ENCODE results near the gene ETV7.

The ETV7 gene

DNA sequence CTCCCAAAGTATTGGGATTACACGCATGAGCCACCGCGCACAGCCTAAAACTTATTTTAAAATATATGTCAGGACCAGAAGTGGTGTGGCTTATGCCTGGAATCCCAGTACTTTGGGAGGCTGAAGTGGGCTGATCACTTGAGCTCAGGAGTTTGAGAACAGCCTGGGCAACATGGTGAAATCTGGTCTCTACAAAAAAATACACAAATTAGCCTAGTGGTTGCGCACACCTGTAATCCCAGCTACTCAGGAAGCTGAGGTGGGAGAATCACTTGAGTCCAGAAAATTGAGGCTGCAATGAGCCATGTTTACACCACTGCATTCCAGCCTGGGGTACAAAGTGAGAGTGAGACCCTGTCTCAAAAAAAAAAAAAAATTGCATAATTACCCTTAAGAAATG, 41.4 kb upstream of the ETV7 start:
- H3K27ac Mint-ChIP-seq: no peak overlapping the region
- no peaks in the 10 kb centered on the region for H3K27me3 Mint-ChIP-seq (ENCODE audit: low read depth)
- H3K4me3 Mint-ChIP-seq: no peak overlapping the region
- H3K4me1 Mint-ChIP-seq: peaks cover 17% of the 10 kb centered on the region
- no peaks in the 10 kb centered on the region for H3K9me3 Mint-ChIP-seq
- H3K36me3 Mint-ChIP-seq (ENCODE audit: low read depth): no peaks in the 10 kb centered on the region
- TF ChIP-seq, protein P1, sequence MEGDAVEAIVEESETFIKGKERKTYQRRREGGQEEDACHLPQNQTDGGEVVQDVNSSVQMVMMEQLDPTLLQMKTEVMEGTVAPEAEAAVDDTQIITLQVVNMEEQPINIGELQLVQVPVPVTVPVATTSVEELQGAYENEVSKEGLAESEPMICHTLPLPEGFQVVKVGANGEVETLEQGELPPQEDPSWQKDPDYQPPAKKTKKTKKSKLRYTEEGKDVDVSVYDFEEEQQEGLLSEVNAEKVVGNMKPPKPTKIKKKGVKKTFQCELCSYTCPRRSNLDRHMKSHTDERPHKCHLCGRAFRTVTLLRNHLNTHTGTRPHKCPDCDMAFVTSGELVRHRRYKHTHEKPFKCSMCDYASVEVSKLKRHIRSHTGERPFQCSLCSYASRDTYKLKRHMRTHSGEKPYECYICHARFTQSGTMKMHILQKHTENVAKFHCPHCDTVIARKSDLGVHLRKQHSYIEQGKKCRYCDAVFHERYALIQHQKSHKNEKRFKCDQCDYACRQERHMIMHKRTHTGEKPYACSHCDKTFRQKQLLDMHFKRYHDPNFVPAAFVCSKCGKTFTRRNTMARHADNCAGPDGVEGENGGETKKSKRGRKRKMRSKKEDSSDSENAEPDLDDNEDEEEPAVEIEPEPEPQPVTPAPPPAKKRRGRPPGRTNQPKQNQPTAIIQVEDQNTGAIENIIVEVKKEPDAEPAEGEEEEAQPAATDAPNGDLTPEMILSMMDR (IDR thresholded peaks at IDR 0.05; ENCODE audit: unreplicated experiment in 3 of 3): no peak

DNA sequence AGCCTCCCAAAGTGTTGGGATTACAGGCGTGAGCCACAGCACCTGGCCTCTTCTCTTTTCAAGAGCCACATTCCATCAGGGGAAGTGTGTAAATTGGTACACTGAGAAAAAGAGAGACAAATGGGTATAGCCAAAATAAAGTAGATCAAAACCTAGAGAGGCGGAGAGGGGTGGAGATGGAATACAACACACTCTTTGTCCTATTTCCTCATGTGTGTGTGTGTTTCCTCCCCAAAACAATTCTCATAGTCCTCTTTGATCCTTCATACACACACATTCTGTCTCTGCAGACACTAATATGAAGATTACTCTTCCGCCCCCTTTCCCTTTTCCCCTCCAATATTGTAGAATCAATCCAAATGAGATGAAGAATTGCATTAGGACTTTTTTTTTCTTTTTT, 39.2 kb upstream of the ETV7 start:
- Mint-ChIP-seq H3K36me3 (ENCODE audit: low read depth) (no peaks in the 10 kb centered on the region), H3K4me1 (peaks cover 16% of the 10 kb centered on the region), H3K9me3 (no peaks in the 10 kb centered on the region), H3K27me3 (ENCODE audit: low read depth) (no peaks in the 10 kb centered on the region), H3K4me3 (no peak overlapping the region), H3K27ac (no peak overlapping the region)
- TF ChIP-seq, protein P1 (IDR thresholded peaks at IDR 0.05; ENCODE audit: unreplicated experiment in 3 of 3): no peak

DNA sequence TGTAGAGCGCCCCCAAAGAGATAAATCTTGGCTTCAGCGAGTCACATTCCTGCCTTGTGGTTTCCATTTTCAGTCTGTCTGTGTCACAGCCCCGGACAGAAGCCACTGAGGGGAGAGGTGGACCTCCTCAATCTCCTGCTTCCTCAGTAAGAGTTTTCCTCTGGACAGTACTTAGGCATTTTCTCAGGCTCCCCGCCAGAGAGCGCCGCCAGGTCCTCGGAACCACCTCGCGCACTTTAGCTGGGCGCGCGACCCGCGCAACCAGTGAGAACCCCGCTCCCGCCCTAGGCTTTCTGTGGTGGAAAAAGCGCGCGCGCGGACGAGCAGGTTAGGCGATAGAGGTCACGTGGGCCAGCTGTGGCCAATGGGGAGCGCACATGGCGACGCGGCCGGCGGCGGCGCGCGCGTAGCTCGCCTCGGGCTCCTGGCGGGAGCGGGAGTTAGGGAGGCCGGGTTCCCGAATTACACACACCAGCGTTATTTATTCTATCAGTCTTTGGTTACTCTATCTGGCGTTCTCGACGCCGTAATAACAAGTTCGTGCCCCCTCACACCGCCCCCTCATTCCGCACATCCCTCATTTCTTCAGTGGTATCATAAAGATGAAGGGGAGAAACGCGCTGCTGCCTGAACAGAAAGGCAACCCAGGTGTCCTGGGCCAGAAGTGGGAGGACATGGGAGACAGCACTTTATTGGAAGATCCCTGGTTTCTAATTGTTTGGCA, 35.8 kb upstream of the ETV7 start:
- H3K27me3 Mint-ChIP-seq (ENCODE audit: low read depth): no peaks in the 10 kb centered on the region
- peaks cover 16% of the 10 kb centered on the region for H3K4me1 Mint-ChIP-seq
- TF ChIP-seq, protein P1 (IDR thresholded peaks at IDR 0.05; ENCODE audit: unreplicated experiment in 3 of 3): peak; percentile 68 to 71 (median 69)
- H3K4me3 Mint-ChIP-seq: peak overlapping the region; percentile 80 to 92 (median 87)
- no peaks in the 10 kb centered on the region for H3K9me3 Mint-ChIP-seq
- no peaks in the 10 kb centered on the region for H3K36me3 Mint-ChIP-seq (ENCODE audit: low read depth)
- peak overlapping the region; percentile 56 to 73 (median 65) for H3K27ac Mint-ChIP-seq

DNA sequence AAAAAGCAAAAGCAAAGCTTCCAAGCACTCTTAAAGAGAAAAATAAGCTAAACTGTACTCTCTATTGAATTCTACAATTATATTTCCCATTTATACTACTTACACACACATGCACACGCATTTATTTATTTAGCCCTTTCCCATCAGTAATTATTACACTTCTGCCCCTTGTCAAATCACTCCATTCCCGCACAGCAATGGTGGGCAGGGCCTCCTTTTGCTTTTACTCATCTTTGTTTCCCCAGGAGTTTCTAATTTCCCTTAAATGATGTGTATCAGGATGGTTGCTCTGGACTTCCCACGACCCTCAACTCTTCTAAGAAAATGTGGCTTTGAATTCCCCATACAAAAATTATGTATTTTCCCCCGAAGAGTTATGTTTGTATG, 35.2 kb upstream of the ETV7 start:
- no peaks in the 10 kb centered on the region for H3K36me3 Mint-ChIP-seq (ENCODE audit: low read depth)
- no peaks in the 10 kb centered on the region for H3K9me3 Mint-ChIP-seq
- no peaks in the 10 kb centered on the region for H3K27me3 Mint-ChIP-seq (ENCODE audit: low read depth)
- H3K4me3 Mint-ChIP-seq: peak overlapping the region; percentile 80 to 92 (median 87)
- TF ChIP-seq, protein P1 (IDR thresholded peaks at IDR 0.05; ENCODE audit: unreplicated experiment in 3 of 3): no peak
- peaks cover 16% of the 10 kb centered on the region for H3K4me1 Mint-ChIP-seq
- H3K27ac Mint-ChIP-seq: peak overlapping the region; percentile 56 to 73 (median 65)

DNA sequence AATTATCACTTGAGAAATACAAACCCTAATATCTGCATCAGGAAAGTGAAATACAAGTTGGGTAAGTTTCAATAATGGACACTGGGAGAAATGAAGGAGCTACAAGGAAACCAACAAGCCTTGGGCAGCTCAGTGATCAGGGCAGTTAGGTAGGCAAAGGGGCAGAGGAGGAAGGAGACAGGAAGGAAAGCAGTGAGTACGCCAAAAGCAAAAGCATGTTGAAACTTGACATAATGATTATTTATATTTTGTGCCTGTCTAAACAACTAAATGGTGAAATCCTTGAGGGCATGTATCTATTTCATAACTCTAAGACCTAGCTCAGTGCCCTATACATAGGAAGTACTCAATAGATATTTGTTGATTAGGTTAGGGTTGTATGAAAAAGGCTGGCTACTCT, 31.8 kb upstream of the ETV7 start:
- no peaks in the 10 kb centered on the region for H3K27me3 Mint-ChIP-seq (ENCODE audit: low read depth)
- TF ChIP-seq, protein P1 (IDR thresholded peaks at IDR 0.05; ENCODE audit: unreplicated experiment in 3 of 3): no peak
- no peaks in the 10 kb centered on the region for H3K9me3 Mint-ChIP-seq
- H3K4me3 Mint-ChIP-seq: no peak overlapping the region
- H3K36me3 Mint-ChIP-seq (ENCODE audit: low read depth): no peaks in the 10 kb centered on the region
- H3K4me1 Mint-ChIP-seq: peaks cover 16% of the 10 kb centered on the region
- no peak overlapping the region for H3K27ac Mint-ChIP-seq

DNA sequence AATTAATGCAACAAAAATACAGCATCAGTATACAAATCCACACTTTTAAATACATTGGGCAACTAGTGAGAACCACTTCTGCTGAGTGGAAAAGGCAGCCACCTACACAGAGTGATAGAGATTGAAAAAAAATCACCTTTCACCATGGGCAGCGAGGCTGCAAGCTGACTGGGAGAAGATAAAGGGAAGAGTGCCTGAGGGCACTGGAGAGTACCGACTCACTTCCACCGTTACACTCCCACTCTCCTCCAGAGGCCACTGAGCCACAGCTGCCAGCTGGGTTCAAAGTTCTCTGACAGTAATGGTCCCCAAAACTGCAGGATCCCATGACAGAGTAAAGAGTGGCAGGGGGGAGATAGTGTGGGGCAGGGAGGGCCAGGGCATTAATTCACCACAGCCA, 31.1 kb upstream of the ETV7 start:
- TF ChIP-seq, protein P1 (IDR thresholded peaks at IDR 0.05; ENCODE audit: unreplicated experiment in 3 of 3): no peak
- Mint-ChIP-seq H3K4me3 (no peak overlapping the region), H3K36me3 (ENCODE audit: low read depth) (no peaks in the 10 kb centered on the region), H3K9me3 (no peaks in the 10 kb centered on the region), H3K4me1 (peaks cover 12% of the 10 kb centered on the region), H3K27me3 (ENCODE audit: low read depth) (peaks cover 4% of the 10 kb centered on the region), H3K27ac (no peak overlapping the region)

Data from nephron (organoid).